T-helper 2 cell treated with Interferon-gamma antibody and Interleukin-4, amounts not matched to agents 100 ng/mL and 5 ng/mL, for 36 hours (primary cell): ENCODE data around the gene ARHGEF16. TPM values are rescaled to one million over a fixed set of nuclear protein-coding genes. Genes with fewer than 3 reads are reported as not detected.

Source experiments
- intact Hi-C: fragments of 100-400 bp; cut with micrococcal nuclease; formaldehyde crosslinking; loops from one replicate; pipeline ENCODE4 v1.15.1; 2023
- total RNA-seq: library from RNA; stranded (reverse); gene quantifications from 2 replicates; pipeline ENCODE4 v1.2.3, GENCODE V29; 2022

The ARHGEF16 gene
- total RNA-seq, 1 donor from 2014 or later, result not detected

DNA sequence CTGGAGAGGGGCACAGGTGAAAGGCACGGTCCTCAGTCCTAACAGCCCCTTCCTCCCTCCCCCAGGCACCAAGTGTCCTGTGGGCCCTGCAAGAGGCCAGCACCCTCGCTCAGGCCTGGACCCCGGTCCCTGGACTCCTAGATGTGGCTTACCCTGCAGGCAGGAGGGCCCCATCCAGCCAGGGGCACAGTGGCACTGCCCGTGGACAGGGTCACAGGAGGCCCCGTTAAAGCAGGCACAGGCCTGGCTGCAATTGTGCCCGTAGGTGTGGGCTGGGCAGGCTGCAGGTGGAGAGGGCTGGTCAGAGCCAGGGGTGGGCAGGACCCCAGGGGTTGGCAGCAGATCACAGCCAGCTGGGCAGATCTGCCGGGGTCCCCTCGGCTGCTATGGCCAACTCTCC, 44.5 kb downstream of the ARHGEF16 start:
- intact Hi-C loops, result no loop called here

DNA sequence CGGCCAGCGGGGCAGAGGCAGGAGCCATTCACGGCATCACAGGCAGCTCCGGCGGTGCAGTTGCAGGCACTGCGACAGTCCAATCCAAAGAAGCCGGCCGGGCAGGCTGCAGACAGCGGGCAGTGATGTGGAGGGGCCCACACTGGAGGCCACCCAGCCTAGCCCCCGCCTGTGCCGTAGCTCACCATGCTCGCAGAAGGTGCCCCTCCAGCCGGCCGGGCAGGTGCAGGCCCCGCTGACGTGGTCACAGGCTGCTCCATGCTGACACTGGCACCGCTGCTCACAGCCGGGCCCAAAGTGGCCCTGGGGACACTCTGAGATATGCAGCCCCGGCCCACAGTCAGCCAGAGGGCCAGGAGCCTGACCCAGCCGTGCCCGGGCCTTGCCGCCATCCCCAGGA, 45.1 kb downstream of the ARHGEF16 start:
- intact Hi-C loops, result no loop called here

DNA sequence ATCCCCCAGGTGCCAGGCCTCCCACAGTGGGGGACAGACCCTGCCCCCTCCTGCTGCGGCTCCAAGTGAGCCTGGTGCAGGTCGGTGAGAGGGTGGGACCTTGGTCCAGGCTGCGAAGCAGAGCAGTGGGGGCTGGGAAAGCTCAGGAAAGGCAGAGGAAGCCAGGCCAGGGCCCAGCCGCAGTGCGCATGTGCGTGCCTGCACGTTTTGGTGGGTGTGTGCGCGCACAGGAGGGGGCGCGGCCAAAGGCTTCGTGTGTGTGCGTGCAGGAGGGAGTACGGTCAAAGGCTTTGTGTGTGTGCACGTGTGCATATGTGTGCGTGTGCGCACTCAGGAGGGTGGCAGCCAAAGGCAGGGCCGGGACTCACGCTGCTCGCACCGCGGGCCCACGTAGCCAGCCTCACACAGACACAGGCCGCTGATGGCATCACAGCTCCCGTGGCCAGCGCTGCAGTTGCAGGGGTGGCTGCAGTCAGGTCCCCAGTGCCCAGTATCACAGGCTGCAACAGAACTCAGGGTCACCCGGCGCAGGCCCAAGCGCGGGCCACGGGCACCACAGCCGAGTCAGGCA, 45.9 kb downstream of the ARHGEF16 start:
- intact Hi-C loops, result no loop called here

DNA sequence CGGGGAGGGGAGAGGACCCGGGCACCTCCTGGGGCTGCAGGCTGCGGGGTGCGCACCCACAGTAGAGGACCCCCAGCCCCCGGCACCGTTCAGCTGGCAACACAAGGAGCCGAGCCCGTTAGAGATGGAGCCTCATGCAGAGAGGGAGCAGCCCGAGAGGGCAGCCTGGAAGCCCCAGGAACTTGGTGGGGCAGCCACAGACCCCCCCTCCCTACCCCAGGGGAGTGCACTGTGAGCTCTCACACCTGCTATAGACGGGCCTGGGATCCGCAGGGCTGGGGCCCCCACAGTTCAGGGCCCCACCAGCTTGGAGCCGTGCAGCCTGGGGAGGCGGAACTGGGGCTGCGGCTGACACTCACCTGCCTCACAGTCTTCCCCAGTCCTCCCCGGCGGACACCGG, 47.0 kb downstream of the ARHGEF16 start:
- intact Hi-C loops, result no loop called here

DNA sequence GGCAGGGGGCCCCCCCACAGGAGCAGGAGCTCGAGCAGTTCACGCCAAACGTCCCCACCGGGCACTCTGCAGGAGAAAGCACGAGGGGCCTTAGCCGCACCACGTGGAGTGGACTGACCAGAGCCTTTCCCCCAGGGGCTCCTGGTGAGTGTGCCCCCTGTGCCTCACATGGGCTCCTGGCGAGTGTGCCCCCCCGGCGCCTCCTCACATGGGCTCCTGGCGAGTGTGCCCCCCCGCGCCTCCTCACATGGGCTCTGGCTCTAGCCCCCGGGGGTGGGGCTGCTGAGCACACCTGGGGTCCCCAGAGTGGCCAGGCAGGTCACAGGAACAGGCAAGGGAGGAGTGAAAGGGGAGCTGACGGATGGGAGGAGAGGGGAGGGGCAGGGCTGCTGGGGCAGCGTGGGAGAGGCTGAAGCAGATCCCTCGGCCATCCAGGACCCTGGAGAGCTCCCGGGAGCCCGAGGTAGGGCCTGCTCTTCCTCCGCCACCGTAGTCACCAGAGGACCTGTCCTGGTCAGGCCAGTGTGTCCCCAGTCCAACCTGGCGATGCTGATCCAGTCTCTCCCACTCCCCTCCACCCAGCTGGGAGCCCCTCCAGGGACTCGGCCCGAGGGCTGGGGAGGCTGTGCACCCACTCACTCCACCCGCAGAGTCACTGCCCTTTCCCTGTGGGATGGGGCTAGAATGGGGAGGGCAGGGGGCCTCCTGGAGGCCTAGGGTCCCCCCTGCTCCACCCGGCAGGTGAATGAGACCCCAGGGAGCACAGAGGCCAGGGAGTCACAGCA, 47.6 kb downstream of the ARHGEF16 start:
- intact Hi-C loops, result no loop called here

DNA sequence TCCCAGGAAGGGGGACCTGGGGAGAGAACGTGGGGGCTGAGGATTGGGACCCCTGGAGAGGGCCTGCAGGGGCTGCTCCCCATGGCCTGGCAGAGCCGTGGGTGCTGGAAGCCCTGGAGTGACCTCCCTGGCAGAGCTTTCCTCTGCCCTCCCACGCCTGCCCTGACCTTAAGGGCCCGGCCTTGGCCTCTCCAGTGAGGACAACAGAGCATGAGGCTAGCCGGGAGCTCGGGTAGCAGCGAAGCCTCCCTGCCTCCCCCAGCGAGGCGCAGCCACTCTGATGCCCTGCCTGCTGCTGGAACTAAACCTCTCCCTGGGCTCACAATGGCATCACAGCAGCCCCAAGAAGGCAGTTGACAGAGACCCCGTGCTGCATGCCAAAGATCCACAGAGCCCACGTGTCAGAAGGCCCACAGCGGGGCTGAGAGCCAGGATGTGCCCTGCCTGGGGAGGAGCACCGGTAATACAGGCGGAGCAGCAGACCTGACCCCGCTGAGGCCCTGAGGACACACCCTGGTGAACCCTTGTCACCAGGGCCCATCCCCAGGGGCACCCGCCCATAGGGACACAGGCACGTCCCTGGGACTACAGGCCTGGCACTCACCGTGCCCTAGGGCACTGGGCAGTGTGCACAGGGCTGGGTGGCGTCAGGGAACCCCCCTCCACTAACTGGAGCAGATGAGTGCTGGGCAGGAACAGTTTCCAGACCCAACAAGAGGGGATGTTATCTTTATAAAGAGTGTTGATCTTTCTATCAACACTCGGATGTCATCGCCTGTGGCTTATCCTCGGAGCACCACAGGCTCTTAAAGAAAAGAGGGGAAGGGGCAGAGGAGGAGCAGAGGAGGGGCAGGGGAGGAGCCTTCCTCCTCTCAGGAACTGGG, 48.4 kb downstream of the ARHGEF16 start:
- intact Hi-C loops, result no loop called here

DNA sequence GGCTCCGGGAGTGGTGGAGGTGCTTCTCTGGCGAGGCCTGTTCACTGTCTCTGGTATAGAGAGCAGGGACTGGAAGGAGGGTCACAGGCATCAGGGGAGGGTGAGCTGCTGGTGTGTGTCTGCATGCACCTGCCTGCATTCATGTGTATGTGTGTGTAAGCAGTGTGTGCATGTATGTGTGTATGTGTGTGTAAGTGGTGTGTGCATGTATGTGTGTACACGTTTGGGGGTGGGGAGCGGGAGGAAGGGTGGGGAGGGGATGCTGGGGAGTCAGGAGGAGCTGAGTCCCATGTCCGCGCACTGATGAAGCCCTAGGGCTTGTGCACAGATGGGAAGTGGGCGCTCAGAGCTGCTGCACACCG, 49.0 kb downstream of the ARHGEF16 start:
- intact Hi-C loops, result no loop called here

DNA sequence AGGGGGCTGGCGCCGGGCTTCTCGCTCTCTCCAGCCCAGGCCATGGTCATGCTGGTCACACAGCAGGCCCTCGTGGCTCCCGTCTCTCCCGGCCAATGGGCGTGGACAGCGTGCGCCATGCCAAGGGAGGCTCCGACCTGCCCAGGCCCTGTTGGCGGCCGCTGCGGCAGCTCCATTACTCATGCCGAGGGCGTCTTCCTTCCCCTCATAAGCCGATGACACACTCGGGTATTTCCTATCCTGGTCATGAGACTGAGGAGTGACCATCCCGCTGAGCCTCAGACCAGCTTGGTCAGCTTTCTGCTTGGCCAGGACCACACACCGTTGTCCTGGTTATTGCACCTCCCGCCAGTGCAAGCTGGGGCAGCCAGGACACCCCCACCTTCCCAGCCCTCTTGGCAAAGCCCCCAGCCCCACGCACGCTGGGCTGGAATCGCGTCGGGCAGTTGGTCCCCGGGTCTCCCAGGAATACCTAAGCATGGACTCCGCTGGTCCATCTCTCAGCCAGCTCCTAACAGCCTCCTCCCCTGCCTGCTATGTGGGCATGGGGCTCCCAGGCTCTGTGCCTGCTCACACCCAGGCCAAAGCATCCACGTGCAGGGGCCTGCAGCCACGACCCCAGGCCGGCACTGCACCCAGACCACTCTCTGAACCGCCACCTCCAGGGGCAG, 49.8 kb downstream of the ARHGEF16 start:
- intact Hi-C loops, result no loop called here

DNA sequence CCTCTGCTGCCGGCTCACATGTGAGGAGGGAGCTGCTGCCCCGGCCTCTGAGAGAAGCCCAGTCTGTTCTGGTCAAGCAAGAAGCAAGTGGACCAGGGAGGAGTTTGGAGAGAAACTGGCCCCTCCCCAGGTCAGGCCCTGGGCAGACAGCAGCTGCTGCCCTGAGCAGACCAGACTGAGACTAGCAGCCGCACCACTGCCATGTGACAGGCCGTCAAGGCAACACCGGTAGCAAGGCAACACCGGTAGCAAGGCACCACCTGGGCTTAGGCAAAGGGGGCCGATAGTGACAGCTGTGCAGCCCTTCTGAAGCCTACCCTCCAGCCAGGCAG, 50.3 kb downstream of the ARHGEF16 start:
- intact Hi-C loops, result no loop called here

DNA sequence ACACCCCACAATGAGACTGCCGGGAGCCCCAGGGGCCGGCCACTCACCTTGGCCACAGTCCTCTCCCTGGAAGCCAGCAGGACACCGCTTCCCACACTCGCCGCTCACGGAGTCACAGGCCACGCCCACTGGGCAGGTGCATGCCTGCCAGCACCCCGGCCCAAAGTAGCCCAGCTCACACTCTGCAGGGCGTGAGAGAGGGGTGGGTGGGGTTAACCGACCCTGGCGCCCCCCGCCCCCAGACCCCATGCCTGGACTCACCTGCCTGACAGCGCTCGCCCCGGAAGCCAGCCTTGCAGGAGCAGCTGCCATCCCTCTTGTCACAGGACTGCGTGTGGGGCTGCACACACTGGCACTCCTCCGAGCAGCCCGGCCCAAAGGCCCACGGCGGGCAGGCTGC, 50.7 kb downstream of the ARHGEF16 start:
- intact Hi-C loops, result no loop called here

DNA sequence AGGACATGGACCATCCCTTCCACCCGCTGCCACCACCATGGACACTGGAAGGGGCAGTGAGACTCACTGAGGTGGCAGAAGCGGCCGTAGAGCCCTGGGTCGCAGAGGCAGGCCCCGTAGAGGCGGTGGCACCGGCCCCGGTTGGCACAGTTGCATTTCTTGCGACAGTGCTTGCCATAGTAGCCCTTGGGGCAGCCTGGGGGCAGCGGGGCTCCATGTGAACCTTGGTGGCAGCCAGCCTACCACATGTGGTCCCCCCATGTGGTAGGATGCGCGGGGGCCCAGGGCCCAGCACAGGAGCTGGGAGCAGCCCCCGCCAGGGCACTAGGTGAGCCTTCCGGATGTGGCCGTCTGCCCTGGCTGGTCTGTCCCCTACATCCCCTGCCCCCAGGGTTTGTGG, 51.6 kb downstream of the ARHGEF16 start:
- intact Hi-C loops, result no loop called here

DNA sequence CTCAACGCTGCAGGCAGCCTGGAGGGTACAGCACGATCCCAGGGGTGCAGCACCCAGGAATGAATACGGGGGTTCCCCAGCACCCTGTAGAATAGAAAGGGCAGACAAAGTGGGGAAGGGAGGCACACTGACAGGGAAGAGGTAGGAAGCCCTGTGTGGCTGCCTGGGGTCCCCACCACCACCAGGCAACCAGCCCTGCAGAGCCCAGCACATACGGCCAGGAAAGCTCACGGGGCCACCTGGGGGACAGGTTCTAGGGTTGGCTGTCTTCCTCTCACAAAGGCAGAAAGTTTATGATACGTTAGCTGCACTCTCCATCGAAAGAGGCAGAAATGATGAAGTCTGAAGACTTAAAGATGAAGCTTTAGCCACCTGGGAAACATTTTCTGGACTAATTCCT, 52.5 kb downstream of the ARHGEF16 start:
- intact Hi-C loops, result no loop called here

DNA sequence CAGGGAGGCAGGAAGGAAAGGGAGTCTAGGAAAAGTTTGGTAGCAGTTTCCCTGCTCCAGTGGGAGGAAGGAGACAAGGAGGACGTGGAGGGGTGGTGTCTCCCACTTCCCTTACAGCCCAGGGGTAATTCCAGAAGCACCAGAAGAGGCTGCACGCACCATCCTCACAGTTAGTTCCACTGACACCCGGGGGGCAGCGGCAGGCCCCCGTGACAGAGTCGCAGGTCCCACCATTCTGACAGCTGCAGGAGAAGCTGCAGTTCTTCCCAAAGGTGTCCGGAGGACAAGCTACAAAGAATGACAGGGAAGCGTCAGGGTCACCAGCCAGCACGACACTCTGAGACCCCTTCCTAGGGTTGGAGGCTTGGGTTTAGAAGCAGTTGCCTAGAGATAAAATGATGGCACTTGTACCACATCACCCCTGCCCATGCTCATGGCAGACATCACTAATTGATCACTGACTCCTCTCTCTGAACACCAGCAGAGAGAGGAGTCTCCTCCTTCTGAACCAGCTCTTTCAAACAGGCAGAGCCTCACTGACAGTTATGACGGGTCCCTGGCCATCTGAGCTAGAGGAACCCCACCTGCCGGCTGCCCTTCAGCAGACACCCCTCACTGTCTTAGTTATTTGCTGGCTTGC, 53.3 kb downstream of the ARHGEF16 start:
- intact Hi-C loops, result no loop called here

DNA sequence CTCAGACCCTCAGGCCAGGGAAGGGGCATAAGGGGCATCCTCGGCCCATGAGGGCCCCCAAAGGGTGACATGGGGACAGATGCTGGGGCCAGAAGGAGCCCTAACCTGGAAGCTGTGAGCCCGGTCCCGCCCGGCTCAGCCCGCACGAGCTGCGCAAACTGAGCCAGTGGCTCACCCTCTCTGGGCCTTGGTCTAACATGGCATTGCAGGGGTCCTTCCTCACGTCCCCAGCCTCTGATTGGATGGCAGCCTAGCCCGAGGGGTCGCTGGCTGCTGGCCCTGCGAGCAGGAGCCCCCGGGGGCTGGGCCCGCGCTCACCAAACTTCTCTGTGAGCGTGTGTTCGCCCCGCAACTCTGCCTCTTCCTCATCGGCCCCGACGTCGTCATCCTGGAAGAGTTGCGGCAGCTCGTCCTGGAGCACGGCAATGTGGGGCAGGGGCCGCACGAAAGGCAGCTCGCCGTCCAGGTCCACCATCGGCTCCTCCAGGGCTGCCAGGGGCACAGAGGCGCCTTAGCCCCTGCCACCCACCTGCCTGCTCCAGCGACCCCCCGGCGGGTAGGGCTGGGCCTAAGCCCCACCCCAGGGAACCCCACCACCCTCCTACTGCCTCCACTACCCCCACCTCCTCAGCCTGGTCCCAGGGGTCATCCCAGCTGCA, 54.4 kb downstream of the ARHGEF16 start:
- intact Hi-C loops, result no loop called here

DNA sequence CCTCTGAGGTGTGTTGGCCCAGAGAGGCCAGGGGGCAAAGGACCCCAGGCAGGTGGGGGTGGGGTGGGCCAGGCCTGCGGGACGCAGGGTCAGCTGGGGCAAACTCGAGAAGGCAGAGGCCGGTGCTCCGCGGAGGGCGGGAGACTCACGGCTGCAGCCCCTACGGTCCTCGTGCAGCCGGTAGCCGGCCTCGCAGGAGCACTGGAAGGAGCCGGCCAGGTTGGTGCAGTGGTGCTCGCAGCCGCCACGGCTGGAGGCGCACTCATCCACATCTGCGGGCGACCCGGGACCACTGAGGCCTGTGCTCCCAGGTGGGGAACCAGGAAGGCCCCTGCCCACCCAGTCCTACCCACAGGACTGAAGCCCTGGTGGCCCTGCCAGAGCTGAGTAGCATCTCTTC, 55.3 kb downstream of the ARHGEF16 start:
- intact Hi-C loops, result no loop called here

DNA sequence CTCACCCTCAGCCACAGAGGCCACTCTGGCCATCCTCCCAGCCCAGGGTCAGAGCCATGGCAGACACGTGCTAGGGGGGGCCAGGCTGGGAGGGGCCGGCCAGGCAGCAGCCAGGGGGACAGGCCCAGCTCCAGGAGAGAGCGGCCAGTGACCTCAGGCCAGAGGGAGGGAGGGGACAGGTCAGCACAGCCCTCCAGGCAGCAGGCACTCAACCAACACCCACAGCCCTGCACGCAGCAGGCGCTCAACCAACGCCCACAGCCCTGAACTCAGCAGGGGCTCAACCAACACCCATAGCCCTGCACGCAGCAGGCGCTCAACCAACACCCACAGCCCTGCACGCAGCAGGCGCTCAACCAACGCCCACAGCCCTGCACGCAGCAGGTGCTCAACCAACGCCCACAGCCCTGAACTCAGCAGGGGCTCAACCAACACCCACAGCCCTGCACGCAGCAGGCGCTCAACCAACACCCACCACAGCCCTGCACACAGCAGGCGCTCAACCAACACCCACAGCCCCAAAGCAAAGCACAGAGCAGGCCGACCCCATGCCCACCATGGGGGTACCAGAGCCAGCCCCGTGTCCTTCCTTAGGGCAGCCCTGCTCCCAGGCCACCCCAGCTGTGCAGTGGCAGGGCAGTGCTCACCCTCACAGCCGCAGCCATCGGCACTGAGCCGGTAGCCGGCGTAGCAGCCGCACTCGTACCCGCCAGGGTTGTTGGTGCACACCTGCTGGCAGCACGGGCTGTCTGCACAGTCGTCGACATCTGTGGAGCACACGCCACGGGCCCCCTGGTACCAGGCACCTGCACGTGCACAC, 55.9 kb downstream of the ARHGEF16 start:
- intact Hi-C loops, result no loop called here

DNA sequence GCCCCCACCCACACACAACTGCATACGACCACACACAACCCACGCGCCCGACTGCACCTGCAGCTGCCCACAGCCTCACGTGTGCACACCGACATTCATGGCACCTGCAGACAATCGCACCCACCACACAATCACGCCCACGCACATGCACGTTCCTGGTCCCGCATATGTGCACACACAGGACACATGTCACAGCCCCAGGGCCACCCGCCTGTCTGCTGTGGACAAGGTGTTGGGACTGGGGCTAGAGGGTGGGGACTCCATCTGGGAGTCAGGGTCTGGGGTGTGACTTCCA, 56.4 kb downstream of the ARHGEF16 start:
- intact Hi-C loops, result no loop called here

DNA sequence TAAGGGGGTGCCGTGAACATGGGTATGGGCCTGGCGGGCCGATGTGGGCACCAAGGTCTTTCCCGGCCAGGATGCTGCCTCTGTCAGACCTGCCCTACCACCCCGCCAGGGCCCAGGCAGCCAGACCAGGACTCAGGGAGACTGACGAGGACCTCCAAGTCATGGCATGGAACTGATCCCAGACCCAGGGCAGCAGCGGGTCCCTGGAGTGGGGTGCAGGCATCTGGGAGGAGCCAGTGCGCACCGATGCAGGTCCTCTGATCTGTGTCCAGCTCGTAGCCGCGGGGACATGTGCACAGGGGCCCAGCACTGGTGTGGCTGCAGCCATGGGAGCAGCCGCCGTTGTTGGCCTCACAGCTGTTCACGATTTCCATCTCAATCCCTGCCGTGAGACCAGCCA, 56.8 kb downstream of the ARHGEF16 start:
- intact Hi-C loops, result no loop called here

DNA sequence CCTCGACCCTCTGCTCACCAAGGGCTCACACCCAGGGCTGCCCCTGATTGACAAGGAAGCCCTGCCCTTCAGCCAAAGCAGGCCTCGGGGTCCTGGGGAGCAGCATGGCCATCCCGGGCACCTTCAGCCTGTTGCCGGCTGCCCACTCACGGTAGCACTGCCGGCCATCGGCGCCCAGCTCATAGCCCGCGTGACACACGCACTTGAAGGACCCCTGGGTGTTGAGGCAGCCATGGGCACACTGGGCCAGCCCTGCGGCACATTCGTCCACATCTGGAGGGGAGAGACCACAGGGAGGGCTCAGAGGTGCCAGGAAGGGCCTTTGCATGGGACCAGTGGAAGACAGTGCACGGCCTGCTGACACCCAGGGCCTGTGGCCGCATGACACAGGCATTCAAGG, 57.4 kb downstream of the ARHGEF16 start:
- intact Hi-C loops, result no loop called here

DNA sequence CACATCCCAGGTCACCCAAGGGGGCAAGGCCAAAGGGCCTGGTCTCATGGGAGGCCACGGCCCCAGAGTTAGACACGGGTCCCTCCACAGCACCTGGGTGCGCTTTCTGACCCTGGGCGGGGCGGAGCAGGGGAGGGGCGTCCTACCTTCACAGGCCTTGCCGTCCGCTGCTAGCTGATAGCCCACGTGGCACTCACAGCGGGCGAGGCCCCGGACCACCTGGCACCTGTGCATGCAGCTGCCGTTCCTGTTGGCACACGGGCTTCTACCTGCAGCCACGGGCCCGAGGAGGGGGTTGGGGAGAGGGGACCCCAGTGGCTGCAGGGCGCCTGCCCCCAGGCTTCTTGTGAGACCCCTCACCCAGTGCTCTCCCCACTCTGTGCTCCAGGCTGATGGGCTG, 59.9 kb downstream of the ARHGEF16 start:
- intact Hi-C loops, result no loop called here
